Type B pancreatic cell (in vitro differentiated cells): ENCODE results near the gene ZNF362. TPM values are rescaled to one million over a fixed set of nuclear protein-coding genes. Genes with fewer than 3 reads are reported as not detected.

Source experiments
- DNase-seq: peaks from one replicate; pipeline ENCODE4 v3.0.0; 2021; ENCODE audit warnings: mixed read lengths; ENCODE audit not compliant: unreplicated experiment; ENCODE audit errors: extremely low spot score
- H3K27ac Mint-ChIP-seq: 2 replicates; pipeline ENCODE4 v1.8.0; 2021; ENCODE audit warnings: mild to moderate bottlenecking, mixed read lengths
- H3K27me3 Mint-ChIP-seq: 2 replicates; pipeline ENCODE4 v1.8.0; 2021; ENCODE audit warnings: mixed read lengths
- H3K36me3 Mint-ChIP-seq: 2 replicates; pipeline ENCODE4 v1.8.0; 2021; ENCODE audit warnings: mixed read lengths
- H3K4me1 Mint-ChIP-seq: one replicate; pipeline ENCODE4 v1.8.0; 2021; ENCODE audit warnings: mixed read lengths; ENCODE audit not compliant: unreplicated experiment
- H3K4me3 Mint-ChIP-seq: 2 replicates; pipeline ENCODE4 v1.8.0; 2021; ENCODE audit warnings: mild to moderate bottlenecking, mixed read lengths
- H3K9me3 Mint-ChIP-seq: 2 replicates; pipeline ENCODE4 v1.8.0; 2021; ENCODE audit warnings: mixed read lengths
- CTCF ChIP-seq: fragments of 200-600 bp; sonication (generic); conservative IDR thresholded peaks from 2 replicates; pipeline ENCODE4 v1.5.0; 2021; ENCODE audit warnings: antibody characterized with exemption, mild to moderate bottlenecking
- total RNA-seq: library from RNA; stranded (reverse); gene quantifications from 2 replicates; pipeline ENCODE4 v1.2.1, GENCODE V29; 2021; ENCODE audit warnings: low replicate concordance

The ZNF362 gene
- total RNA-seq, 1 donor from 2014 or later = 66.5 TPM

- no peaks in the 10 kb centered on the region for H3K36me3 Mint-ChIP-seq
- H3K4me3 Mint-ChIP-seq = no peak overlapping the region
- H3K27ac Mint-ChIP-seq = no peak overlapping the region
- no peak for DNase-seq
- peaks cover 4% of the 10 kb centered on the region for H3K9me3 Mint-ChIP-seq
- TF ChIP-seq CTCF = no peak
- H3K4me1 Mint-ChIP-seq = peaks cover 40% of the 10 kb centered on the region
- H3K27me3 Mint-ChIP-seq = no peaks in the 10 kb centered on the region
These were observed 14.4 kb upstream of the ZNF362 start for GRCh38 chr1:33241866-33242265.

GRCh38 chr1:33242652-33243051 is 13.6 kb upstream of the ZNF362 start:
- no peaks in the 10 kb centered on the region for H3K27me3 Mint-ChIP-seq
- H3K36me3 Mint-ChIP-seq = no peaks in the 10 kb centered on the region
- H3K27ac Mint-ChIP-seq = no peak overlapping the region
- H3K4me3 Mint-ChIP-seq = no peak overlapping the region
- peaks cover 34% of the 10 kb centered on the region for H3K4me1 Mint-ChIP-seq
- H3K9me3 Mint-ChIP-seq = peaks cover 4% of the 10 kb centered on the region
- DNase-seq = no peak
- no peak for TF ChIP-seq CTCF

- no peak for TF ChIP-seq CTCF
- Mint-ChIP-seq H3K27ac (peak overlapping the region; percentile 37), H3K36me3 (no peaks in the 10 kb centered on the region), H3K9me3 (no peaks in the 10 kb centered on the region), H3K4me3 (no peak overlapping the region), H3K4me1 (peaks cover 42% of the 10 kb centered on the region), H3K27me3 (peaks cover 7% of the 10 kb centered on the region)
- DNase-seq = no peak
These were observed 12.0 kb upstream of the ZNF362 start for GRCh38 chr1:33244143-33244808.

GRCh38 chr1:33244809-33245186 is 11.5 kb upstream of the ZNF362 start:
- H3K4me1 Mint-ChIP-seq = peaks cover 41% of the 10 kb centered on the region
- H3K9me3 Mint-ChIP-seq = no peaks in the 10 kb centered on the region
- H3K27ac Mint-ChIP-seq = peak overlapping the region; percentile 37
- TF ChIP-seq CTCF = no peak
- no peak for DNase-seq
- H3K4me3 Mint-ChIP-seq = no peak overlapping the region
- no peaks in the 10 kb centered on the region for H3K36me3 Mint-ChIP-seq
- peaks cover 7% of the 10 kb centered on the region for H3K27me3 Mint-ChIP-seq

GRCh38 chr1:33246171-33246570 is 10.1 kb upstream of the ZNF362 start:
- DNase-seq = no peak

More at GRCh38 chr1:33246171-33246570, 10.1 kb upstream of the ZNF362 start:
- no peak for TF ChIP-seq CTCF
- Mint-ChIP-seq H3K9me3 (no peaks in the 10 kb centered on the region), H3K36me3 (no peaks in the 10 kb centered on the region), H3K27ac (no peak overlapping the region), H3K27me3 (peaks cover 7% of the 10 kb centered on the region), H3K4me1 (peaks cover 41% of the 10 kb centered on the region), H3K4me3 (no peak overlapping the region)
